ENCODE measurements around the gene CLDN24. TPM values are rescaled to one million over a fixed set of nuclear protein-coding genes. Genes with fewer than 3 reads are reported as not detected.

Gene CLDN24
- polyA plus RNA-seq, 2 of the 4 experiments (the other 2 are of a cell fraction) = not detected

- Histone ChIP-seq H3K9me3 (no peaks in the 10 kb centered on the region), H3K4me3 (no peak overlapping the region), H3K27ac (no peak overlapping the region), H3K4me2 (no peak overlapping the region), H3K4me1 (peaks cover 9% of the 10 kb centered on the region; the same call in 1 of the 3 replicates)
- TF ChIP-seq EHF (CRISPR knock-in tag; IDR thresholded peaks at IDR 0.05) = no peak
- 97% methylated on average over 7 of the region's 7 CpGs for WGBS (ENCODE audit: missing lambda C conversion rate)
- no peak for FAIRE-seq
- ChIA-PET CTCF (interaction anchor here (1.3 kb wide), 1 partner anchor 212 kb away, joined by 5 read pairs; no protein-coding TSS in a partner anchor), POLR2A (no interaction called here)
- DNase-seq (ENCODE audit: low read depth in 1 of 2, low spot score in 1 of 2) = no peak
- no peak for ATAC-seq
Observed at GRCh38 chr4:183285886-183286285, 36.3 kb downstream of the CLDN24 start.

GRCh38 chr4:183284965-183285364 lies 37.3 kb downstream of the CLDN24 start:
- Histone ChIP-seq H3K9me3 (no peaks in the 10 kb centered on the region), H3K4me3 (no peak overlapping the region), H3K27ac (no peak overlapping the region), H3K4me2 (no peak overlapping the region), H3K4me1 (peaks cover 9% of the 10 kb centered on the region; the same call in 1 of the 3 replicates)
- TF ChIP-seq RNF2 (IDR thresholded peaks at IDR 0.05; ENCODE audit: borderline replicate concordance, low read depth) = no peak
- TF ChIP-seq JUN (IDR thresholded peaks at IDR 0.05) = no peak
- no peak for TF ChIP-seq SMC3 (IDR thresholded peaks at IDR 0.05)
- TF ChIP-seq MAX (IDR thresholded peaks at IDR 0.05) = no peak
- TF ChIP-seq NFE2L2 (conservative IDR thresholded peaks at IDR 0.05; ENCODE audit: low read length) = no peak
- DNase-seq (ENCODE audit: low read depth in 1 of 2, low spot score in 1 of 2) (no peak), ATAC-seq (no peak), FAIRE-seq (no peak)
- ChIA-PET POLR2A (no interaction called here), CTCF (no interaction called here)
- WGBS (ENCODE audit: missing lambda C conversion rate) = 81% methylated on average over 4 of the region's 4 CpGs

GRCh38 chr4:183284258-183284785 lies 37.9 kb downstream of the CLDN24 start:
- Histone ChIP-seq H3K9me3 (no peaks in the 10 kb centered on the region), H3K4me3 (no peak overlapping the region), H3K4me1 (peaks cover 9% of the 10 kb centered on the region; the same call in 1 of the 3 replicates), H3K27ac (no peak overlapping the region), H3K4me2 (no peak overlapping the region)
- TF ChIP-seq PHF8 (IDR thresholded peaks at IDR 0.05; ENCODE audit: borderline replicate concordance, low read depth) (no peak), EP300 (IDR thresholded peaks at IDR 0.05) (no peak), CTCF (IDR thresholded peaks at IDR 0.05) (no peak), SREBF2 (IDR thresholded peaks at IDR 0.05) (no peak), POLR2AphosphoS2 (conservative IDR thresholded peaks at IDR 0.05; ENCODE audit: low read length) (no peak), REST (IDR thresholded peaks at IDR 0.05) (no peak), HDAC2 (IDR thresholded peaks at IDR 0.05) (no peak), FOSL2 (IDR thresholded peaks at IDR 0.05) (no peak), FOSL2 (CRISPR knock-in tag; IDR thresholded peaks at IDR 0.05) (no peak), RNF2 (IDR thresholded peaks at IDR 0.05; ENCODE audit: borderline replicate concordance, low read depth) (no peak), CBX2 (IDR thresholded peaks at IDR 0.05; ENCODE audit: borderline replicate concordance, low read depth) (no peak), ZSCAN20 (CRISPR knock-in tag; IDR thresholded peaks at IDR 0.05) (no peak), POLR2A (IDR thresholded peaks at IDR 0.05; ENCODE audit: low read length) (no peak), HEYL (CRISPR knock-in tag; IDR thresholded peaks at IDR 0.05) (no peak), SMC3 (IDR thresholded peaks at IDR 0.05) (no peak), ZC3H11A (IDR thresholded peaks at IDR 0.05) (no peak), NPAS2 (CRISPR knock-in tag; IDR thresholded peaks at IDR 0.05; ENCODE audit: borderline replicate concordance) (no peak), PBX3 (IDR thresholded peaks at IDR 0.05) (no peak), USF2 (IDR thresholded peaks at IDR 0.05) (no peak)
- DNase-seq (ENCODE audit: low read depth in 1 of 2, low spot score in 1 of 2) (no peak), ATAC-seq (no peak), FAIRE-seq (no peak)
- CTCF ChIA-PET = no interaction called here
- POLR2A ChIA-PET = no interaction called here
- WGBS (ENCODE audit: missing lambda C conversion rate) = 93% methylated on average over 12 of the region's 12 CpGs
